ENCODE measurements around the gene OSCP1. TPM values are rescaled to one million over a fixed set of nuclear protein-coding genes. Genes with fewer than 3 reads are reported as not detected.

Gene OSCP1
- total RNA-seq, 1 experiment from 2014 or later, result 3.8 TPM

- Histone ChIP-seq H3K4me3 (ENCODE audit: low read length) (no peak overlapping the region), H3K9me3 (ENCODE audit: low read length) (no peaks in the 10 kb centered on the region), H3K9me2 (replicated peaks; ENCODE audit: low read length) (no peaks in the 10 kb centered on the region), H3K27ac (ENCODE audit: low read length) (no peak overlapping the region), H3K4me1 (ENCODE audit: insufficient read depth, low read length) (peaks cover 7% of the 10 kb centered on the region; the same call in 1 of the 2 replicates), H4K20me1 (ENCODE audit: low read length) (no peaks in the 10 kb centered on the region), H3K4me2 (ENCODE audit: low read length) (no peak overlapping the region), H3K9ac (ENCODE audit: low read length) (no peak overlapping the region), H3K27me3 (ENCODE audit: low read length) (no peaks in the 10 kb centered on the region), H3K36me3 (ENCODE audit: low read depth, low read length) (no peaks in the 10 kb centered on the region), H3K79me2 (ENCODE audit: low read length) (peaks cover 8% of the 10 kb centered on the region), H2AFZ (ENCODE audit: low read length) (no peak overlapping the region), H3F3A (ENCODE audit: low read length, unreplicated experiment) (no peaks in the 10 kb centered on the region)
- POLR2A ChIA-PET (ENCODE audit: unreplicated experiment), result no interaction called here
- BruUV-seq (replicated peaks), result no TSS peak
- no peak for TF ChIP-seq CTCF (conservative IDR thresholded peaks at IDR 0.05; ENCODE audit: low read depth, low read length)
- no peak for TF ChIP-seq EZH2phosphoT487 (IDR thresholded peaks at IDR 0.05; ENCODE audit: borderline replicate concordance, low read length)
- TF ChIP-seq EZH2 (IDR thresholded peaks at IDR 0.05; ENCODE audit: low read length, unreplicated experiment), result no peak
- CTCF ChIA-PET, result no interaction called here
- ATAC-seq (no peak), DNase-seq (no peak)
- intact Hi-C loops (cut with micrococcal nuclease), result no loop called here
Measured at GRCh38 chr1:36401602-36402503, 48.4 kb downstream of the OSCP1 start.

- Histone ChIP-seq H3K79me2 (ENCODE audit: low read length) (peaks cover 16% of the 10 kb centered on the region), H3K4me3 (ENCODE audit: low read length) (no peak overlapping the region), H2AFZ (ENCODE audit: low read length) (no peak overlapping the region), H3F3A (ENCODE audit: low read length, unreplicated experiment) (no peaks in the 10 kb centered on the region), H3K4me2 (ENCODE audit: low read length) (no peak overlapping the region), H3K9ac (ENCODE audit: low read length) (no peak overlapping the region), H3K9me3 (ENCODE audit: low read length) (no peaks in the 10 kb centered on the region), H3K36me3 (ENCODE audit: low read depth, low read length) (no peaks in the 10 kb centered on the region), H3K9me2 (replicated peaks; ENCODE audit: low read length) (no peaks in the 10 kb centered on the region), H3K4me1 (ENCODE audit: insufficient read depth, low read length) (peaks cover 14% of the 10 kb centered on the region; the same call in 1 of the 2 replicates), H4K20me1 (ENCODE audit: low read length) (no peaks in the 10 kb centered on the region), H3K27ac (ENCODE audit: low read length) (no peak overlapping the region), H3K27me3 (ENCODE audit: low read length) (no peaks in the 10 kb centered on the region)
- ChIA-PET POLR2A (ENCODE audit: unreplicated experiment) (no interaction called here), CTCF (interaction anchor here (0.5 to 0.6 kb wide), 2 partner anchors 71 to 86 kb away, joined by 3 to 6 read pairs; no protein-coding TSS in a partner anchor)
- intact Hi-C loops (cut with micrococcal nuclease), result no loop called here
- TF ChIP-seq CTCF (conservative IDR thresholded peaks at IDR 0.05; ENCODE audit: low read depth, low read length) (no peak), EZH2phosphoT487 (IDR thresholded peaks at IDR 0.05; ENCODE audit: borderline replicate concordance, low read length) (no peak), EZH2 (IDR thresholded peaks at IDR 0.05; ENCODE audit: low read length, unreplicated experiment) (no peak)
- ATAC-seq (no peak), DNase-seq (no peak)
- BruUV-seq (replicated peaks), result no TSS peak
Measured at GRCh38 chr1:36400825-36401601, 49.2 kb downstream of the OSCP1 start.

Data from PC-3 (cell line).